Measurements from ENCODE around the gene GOSR1. TPM values are rescaled to one million over a fixed set of nuclear protein-coding genes. Genes with fewer than 3 reads are reported as not detected.
A peak's percentile ranks its signal among the peaks of the same experiment; 100 is the strongest.

The GOSR1 gene
- total RNA-seq, 1 experiment from 2014 or later, result 30.1 TPM

DNA sequence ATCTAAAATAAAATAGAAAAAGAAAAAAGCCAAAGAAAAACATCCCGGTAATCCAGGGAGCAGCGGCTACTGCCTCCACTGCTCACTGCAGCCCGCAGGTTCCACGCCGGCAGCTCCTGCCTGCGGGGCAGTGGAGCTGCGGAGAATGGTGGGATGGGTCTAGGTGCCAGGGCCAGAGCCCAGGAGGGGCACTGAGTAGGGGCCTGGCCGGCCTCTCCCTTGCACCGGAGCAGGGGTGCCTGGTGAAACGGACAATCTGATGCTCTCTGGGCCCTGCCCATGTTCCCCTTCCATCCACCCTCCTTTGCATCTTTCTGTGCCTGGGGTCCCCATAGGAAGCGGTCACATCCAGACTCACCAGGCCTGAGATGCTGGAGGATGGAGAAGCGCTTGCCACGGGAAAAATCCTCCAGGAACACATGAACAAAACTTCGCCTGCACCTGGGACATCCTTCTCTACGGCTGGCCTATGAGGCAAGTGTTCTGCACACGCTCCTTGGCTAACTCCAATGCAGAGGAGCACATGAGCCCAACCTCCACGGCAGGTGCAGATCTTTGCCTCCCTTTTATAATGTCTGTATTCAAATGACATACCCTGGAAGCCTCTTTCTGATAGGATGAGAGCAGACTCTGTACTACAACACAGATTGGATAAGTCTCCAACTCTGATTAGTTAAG is 98.6 kb downstream of the GOSR1 start:
- peak; percentile 51 for DNase-seq (ENCODE audit: low spot score)

- peak; percentile 91 for DNase-seq (ENCODE audit: low spot score)
Observed at GRCh38 chr17:30576326-30576861, 99.2 kb downstream of the GOSR1 start.

Other genes starting within 250 kb of the GOSR1 start
- gene SLC6A4, start 241.7 kb upstream of the GOSR1 start, total RNA-seq (2014; rRNA removed; shearing (Covaris generic)), result 0.07 TPM in 1 of 2 replicates, not detected in the other
- 48.7 and 50.5 TPM in 2 replicates for gene BLMH, start 185.5 kb upstream of the GOSR1 start, total RNA-seq (2014; rRNA removed; shearing (Covaris generic))
- gene TMIGD1, start 143.4 kb upstream of the GOSR1 start, total RNA-seq (2014; rRNA removed; shearing (Covaris generic)), result not detected in 2 replicates
- 53.0 and 100 TPM in 2 replicates for gene CPD, start 98.5 kb upstream of the GOSR1 start, total RNA-seq (2014; rRNA removed; shearing (Covaris generic))